ENCODE data around the gene RANBP1. TPM values are rescaled to one million over a fixed set of nuclear protein-coding genes. Genes with fewer than 3 reads are reported as not detected.
A peak's percentile ranks its signal among the peaks of the same experiment; 100 is the strongest.

Gene RANBP1
- total and polyA plus RNA-seq, 9 of the 15 experiments (the other 6 are each of a cell fraction or from before 2014, with no cell fraction given): 162 to 2,891 (median 1,289) TPM

DNA sequence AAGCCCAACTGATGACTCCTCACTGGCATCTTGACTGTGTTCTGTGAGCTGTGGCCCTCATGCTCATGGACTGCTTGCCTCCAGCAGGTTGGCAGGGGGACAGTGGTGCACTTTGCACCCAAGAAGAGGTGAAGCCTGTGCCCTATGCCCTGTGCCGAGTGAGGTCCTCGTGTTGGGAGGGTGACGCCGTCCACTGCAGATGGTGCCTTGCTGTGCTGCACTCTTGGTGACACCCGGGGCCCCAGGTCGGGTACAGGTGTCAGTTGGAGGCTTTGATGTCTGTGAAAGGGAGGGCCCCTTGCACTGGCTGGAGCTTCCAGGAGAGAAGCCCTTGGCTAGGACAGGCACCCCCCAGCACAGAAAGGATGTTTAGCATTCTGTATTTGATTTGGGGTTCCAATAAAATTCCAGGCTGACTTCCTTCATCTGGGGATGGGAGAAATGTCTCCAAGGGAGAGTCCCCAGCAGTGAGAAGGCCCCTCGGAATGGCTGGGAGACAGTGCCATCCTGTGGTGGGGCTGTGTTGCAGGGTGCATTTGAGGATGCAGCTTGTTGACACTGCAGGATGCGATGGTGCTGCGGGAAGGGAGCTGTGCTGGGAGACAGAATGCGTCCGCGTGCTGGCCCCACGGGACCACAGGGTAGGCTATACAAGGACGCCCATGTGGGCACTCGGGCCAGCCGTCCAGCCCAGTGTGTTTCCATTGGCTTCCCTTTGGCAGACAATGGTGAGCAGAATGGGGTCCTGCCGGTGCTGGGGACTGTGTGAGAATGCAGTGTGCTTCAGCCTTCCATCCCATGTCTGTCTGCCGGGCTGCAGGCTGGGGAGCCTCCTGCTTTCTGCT is 13.2 kb downstream of the RANBP1 start (continued):
- no peak; a peak in 2 of 4 replicates for TF ChIP-seq HDAC1 (IDR thresholded peaks at IDR 0.05)
- TF ChIP-seq, protein P1, sequence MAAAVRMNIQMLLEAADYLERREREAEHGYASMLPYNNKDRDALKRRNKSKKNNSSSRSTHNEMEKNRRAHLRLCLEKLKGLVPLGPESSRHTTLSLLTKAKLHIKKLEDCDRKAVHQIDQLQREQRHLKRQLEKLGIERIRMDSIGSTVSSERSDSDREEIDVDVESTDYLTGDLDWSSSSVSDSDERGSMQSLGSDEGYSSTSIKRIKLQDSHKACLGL (CRISPR knock-in tag; IDR thresholded peaks at IDR 0.05; ENCODE audit: borderline replicate concordance, poor library complexity, severe bottlenecking): no peak
- TF ChIP-seq ERF (CRISPR knock-in tag; IDR thresholded peaks at IDR 0.05): peak; percentile 66
- TF ChIP-seq, protein P2, sequence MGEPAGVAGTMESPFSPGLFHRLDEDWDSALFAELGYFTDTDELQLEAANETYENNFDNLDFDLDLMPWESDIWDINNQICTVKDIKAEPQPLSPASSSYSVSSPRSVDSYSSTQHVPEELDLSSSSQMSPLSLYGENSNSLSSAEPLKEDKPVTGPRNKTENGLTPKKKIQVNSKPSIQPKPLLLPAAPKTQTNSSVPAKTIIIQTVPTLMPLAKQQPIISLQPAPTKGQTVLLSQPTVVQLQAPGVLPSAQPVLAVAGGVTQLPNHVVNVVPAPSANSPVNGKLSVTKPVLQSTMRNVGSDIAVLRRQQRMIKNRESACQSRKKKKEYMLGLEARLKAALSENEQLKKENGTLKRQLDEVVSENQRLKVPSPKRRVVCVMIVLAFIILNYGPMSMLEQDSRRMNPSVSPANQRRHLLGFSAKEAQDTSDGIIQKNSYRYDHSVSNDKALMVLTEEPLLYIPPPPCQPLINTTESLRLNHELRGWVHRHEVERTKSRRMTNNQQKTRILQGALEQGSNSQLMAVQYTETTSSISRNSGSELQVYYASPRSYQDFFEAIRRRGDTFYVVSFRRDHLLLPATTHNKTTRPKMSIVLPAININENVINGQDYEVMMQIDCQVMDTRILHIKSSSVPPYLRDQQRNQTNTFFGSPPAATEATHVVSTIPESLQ (CRISPR knock-in tag; IDR thresholded peaks at IDR 0.05): no peak
- TF ChIP-seq, protein P3, sequence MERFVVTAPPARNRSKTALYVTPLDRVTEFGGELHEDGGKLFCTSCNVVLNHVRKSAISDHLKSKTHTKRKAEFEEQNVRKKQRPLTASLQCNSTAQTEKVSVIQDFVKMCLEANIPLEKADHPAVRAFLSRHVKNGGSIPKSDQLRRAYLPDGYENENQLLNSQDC (CRISPR knock-in tag; IDR thresholded peaks at IDR 0.05): peak; percentile 3; the same call in 1 of the 2 replicates
- peak; percentile 16 for TF ChIP-seq ZFP36 (IDR thresholded peaks at IDR 0.05; ENCODE audit: low read depth, low read length, partially characterized antibody)
- TF ChIP-seq ZNF764 (CRISPR knock-in tag; IDR thresholded peaks at IDR 0.05; ENCODE audit: low read depth): peak; percentile 79
- TF ChIP-seq ZNF561 (CRISPR knock-in tag; conservative IDR thresholded peaks at IDR 0.05): 0 out of 2 replicates have a peak, but pooled peaks have one; percentile 44
- TF ChIP-seq CHD1 (IDR thresholded peaks at IDR 0.05; ENCODE audit: low read length): peak; percentile 24
- TF ChIP-seq ZC3H4 (CRISPR knock-in tag; IDR thresholded peaks at IDR 0.05; ENCODE audit: borderline replicate concordance): no peak
- TF ChIP-seq ELF1 (tag; IDR thresholded peaks at IDR 0.05): no peak
- no peak for TF ChIP-seq ZNF224 (CRISPR knock-in tag; IDR thresholded peaks at IDR 0.05)
- TF ChIP-seq, protein P4, sequence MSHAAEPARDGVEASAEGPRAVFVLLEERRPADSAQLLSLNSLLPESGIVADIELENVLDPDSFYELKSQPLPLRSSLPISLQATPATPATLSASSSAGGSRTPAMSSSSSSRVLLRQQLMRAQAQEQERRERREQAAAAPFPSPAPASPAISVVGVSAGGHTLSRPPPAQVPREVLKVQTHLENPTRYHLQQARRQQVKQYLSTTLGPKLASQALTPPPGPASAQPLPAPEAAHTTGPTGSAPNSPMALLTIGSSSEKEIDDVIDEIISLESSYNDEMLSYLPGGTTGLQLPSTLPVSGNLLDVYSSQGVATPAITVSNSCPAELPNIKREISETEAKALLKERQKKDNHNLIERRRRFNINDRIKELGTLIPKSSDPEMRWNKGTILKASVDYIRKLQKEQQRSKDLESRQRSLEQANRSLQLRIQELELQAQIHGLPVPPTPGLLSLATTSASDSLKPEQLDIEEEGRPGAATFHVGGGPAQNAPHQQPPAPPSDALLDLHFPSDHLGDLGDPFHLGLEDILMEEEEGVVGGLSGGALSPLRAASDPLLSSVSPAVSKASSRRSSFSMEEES (CRISPR knock-in tag; IDR thresholded peaks at IDR 0.05): peak; percentile 26; the same call in 1 of the 2 replicates
- TF ChIP-seq NR2C2 (CRISPR knock-in tag; IDR thresholded peaks at IDR 0.05): no peak
- no peak for TF ChIP-seq NR2C2 (tag; IDR thresholded peaks at IDR 0.05)
- peak; percentile 98 to 100 for TF ChIP-seq RAD21 (CRISPR knock-in tag; conservative IDR thresholded peaks at IDR 0.05 in 1 of 2, IDR thresholded peaks at IDR 0.05 in 1 of 2)
- TF ChIP-seq LCOR (CRISPR knock-in tag; IDR thresholded peaks at IDR 0.05): no peak
- TF ChIP-seq, protein P5, sequence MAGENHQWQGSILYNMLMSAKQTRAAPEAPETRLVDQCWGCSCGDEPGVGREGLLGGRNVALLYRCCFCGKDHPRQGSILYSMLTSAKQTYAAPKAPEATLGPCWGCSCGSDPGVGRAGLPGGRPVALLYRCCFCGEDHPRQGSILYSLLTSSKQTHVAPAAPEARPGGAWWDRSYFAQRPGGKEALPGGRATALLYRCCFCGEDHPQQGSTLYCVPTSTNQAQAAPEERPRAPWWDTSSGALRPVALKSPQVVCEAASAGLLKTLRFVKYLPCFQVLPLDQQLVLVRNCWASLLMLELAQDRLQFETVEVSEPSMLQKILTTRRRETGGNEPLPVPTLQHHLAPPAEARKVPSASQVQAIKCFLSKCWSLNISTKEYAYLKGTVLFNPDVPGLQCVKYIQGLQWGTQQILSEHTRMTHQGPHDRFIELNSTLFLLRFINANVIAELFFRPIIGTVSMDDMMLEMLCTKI (IDR thresholded peaks at IDR 0.05; ENCODE audit: partially characterized antibody): no peak
- peak; percentile 45; the same call in 1 of the 2 replicates for TF ChIP-seq BCOR (IDR thresholded peaks at IDR 0.05)
- TF ChIP-seq BRD9 (IDR thresholded peaks at IDR 0.05; ENCODE audit: low read depth, partially characterized antibody): no peak

Measured in K562 (cell line).